ENCODE results near the gene ARFIP1.
"Not testable (repeated sequence)": the region's sequence is repeated elsewhere in the genome, so short reads cannot be mapped to it uniquely, and the experiment has no call there.

The ARFIP1 gene

DNA sequence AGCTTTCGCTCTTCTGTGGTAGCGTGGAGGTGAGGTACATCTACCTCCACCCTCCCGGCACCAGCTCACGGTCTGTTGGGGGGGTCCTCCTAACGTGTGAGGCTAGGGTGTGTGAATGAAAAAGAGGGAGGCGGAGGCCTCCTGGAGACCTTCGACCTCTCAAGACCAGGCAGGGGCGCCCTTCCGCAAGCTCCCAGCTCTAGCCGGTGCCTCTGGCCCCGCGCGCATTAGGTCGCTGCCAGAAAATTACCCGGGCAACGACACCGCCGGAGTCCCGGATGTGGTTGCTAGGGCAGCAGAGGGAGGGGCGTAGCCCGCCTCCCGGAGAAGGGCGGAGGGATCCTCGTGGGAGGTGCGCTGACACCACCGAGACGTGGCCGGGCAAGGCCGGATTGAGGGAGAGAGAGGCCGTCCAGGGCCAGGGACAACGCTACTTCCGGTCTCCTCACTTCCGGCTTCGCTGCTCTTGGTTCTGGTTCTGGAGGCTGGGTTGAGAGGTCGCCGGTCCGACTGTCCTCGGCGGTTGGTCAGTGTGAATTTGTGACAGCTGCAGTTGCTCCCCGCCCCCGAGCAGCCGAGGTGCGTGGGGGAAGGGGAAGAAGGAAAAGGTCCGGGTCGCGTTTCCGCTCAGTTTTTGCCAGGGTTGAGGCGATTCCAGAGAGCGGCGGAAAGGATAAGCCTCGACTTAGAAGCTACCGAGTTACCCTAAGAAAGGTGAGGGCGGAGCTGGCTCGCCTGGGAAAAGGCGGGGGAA is at the start of gene ARFIP1, which contains the start of gene TIGD4:
Gene ARFIP1, plus strand, starts transcription at position 442 of the 754 bp plus-strand sequence. CDS start 49,680 bp downstream, outside the sequence.
Gene TIGD4, minus strand, starts transcription at position 218 of the 754 bp plus-strand sequence. CDS start 8,726 bp downstream, outside the sequence.
- peak; percentile 99 for DNase-seq (ENCODE audit: low spot score)

DNA sequence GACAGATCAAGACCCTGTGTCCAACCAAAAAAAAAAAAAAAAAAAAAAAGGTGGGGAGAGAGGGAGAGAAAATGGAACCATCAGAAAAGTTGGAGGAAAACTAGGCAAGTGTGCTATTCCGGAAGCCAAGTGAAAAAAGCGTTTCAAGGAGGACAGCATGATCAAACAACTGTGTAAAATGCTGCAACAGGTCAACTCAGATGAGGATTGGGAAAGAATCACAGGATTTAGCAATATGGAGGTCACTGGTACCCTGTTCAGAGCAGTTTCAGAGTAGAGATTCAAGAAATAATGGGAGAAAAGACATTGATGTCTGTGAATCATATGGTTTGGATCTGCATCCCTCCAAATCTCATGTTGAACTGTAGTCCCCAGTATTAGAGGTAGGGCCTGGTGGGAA is 47.8 kb upstream of the ARFIP1 start:
- DNase-seq (ENCODE audit: low spot score) = no peak

- DNase-seq (ENCODE audit: low spot score) = no peak
These were observed 45.6 kb upstream of the ARFIP1 start for GRCh38 chr4:152734015-152734698.

DNA sequence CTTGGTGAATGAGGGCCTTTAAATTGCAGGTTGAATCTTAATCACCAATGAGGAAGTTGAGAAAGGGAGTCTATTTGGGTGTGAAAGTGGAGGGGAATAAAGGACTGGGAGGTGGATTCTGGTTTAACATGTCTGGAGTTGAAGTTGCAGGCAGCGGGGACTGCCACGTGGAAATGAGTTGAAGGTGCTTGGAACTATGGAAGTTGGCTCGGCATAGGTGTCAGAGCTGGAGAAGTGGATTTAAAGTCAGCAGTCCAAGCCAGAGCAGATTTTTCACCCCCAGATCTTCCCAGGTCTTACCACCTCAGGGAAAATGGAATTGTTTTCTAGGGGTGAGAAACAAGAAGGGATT is 45.1 kb upstream of the ARFIP1 start:
- DNase-seq (ENCODE audit: low spot score) = no peak

GRCh38 chr4:152735396-152735859 is 44.3 kb upstream of the ARFIP1 start:
- DNase-seq (ENCODE audit: low spot score) = peak; percentile 35

GRCh38 chr4:152735906-152736305 is 43.8 kb upstream of the ARFIP1 start:
- no peak for DNase-seq (ENCODE audit: low spot score)

DNA sequence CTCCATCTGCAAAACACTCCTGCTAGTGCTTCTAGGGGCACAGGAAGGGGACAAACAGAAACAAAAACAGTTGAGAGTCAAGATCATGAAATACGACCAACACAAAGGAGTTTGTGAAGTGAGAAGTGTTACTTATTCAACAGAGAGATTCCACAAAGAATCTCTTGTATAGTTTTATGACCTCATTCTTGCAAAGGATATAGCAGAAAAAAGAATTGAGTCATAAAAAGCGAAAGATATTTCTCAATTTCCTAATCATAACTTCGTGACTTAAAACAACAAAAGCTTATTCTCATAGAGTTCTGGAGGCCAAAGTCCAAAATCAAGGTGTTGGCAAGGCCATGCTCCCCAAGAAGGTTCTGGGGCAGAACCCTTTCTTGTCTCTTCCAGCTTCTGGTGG is 40.9 kb upstream of the ARFIP1 start:
- DNase-seq (ENCODE audit: low spot score) = no peak

GRCh38 chr4:152747444-152747843 is 32.3 kb upstream of the ARFIP1 start:
- DNase-seq (ENCODE audit: low spot score) = no peak

GRCh38 chr4:152748619-152749018 is 31.1 kb upstream of the ARFIP1 start:
- DNase-seq (ENCODE audit: low spot score) = no peak

DNA sequence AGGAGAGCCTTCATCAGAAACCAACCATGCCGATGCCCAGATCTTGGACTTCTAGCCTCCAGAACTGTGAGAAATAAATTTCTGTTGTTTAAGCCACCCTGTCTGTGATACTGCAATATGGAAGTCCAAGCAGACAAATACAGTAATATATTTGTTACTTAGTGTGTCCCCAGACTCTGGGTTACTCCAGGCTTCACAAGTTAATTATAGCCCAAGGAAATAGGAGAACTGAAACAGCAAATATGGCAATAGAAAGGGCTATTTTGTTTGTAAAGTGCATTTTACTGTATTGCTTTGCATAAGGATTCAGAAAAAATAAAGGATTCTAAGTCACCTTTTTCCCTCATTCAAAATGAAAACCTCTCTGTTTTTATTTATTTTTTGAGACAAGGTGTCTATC is 16.0 kb upstream of the ARFIP1 start:
- DNase-seq (ENCODE audit: low spot score) = no peak

DNA sequence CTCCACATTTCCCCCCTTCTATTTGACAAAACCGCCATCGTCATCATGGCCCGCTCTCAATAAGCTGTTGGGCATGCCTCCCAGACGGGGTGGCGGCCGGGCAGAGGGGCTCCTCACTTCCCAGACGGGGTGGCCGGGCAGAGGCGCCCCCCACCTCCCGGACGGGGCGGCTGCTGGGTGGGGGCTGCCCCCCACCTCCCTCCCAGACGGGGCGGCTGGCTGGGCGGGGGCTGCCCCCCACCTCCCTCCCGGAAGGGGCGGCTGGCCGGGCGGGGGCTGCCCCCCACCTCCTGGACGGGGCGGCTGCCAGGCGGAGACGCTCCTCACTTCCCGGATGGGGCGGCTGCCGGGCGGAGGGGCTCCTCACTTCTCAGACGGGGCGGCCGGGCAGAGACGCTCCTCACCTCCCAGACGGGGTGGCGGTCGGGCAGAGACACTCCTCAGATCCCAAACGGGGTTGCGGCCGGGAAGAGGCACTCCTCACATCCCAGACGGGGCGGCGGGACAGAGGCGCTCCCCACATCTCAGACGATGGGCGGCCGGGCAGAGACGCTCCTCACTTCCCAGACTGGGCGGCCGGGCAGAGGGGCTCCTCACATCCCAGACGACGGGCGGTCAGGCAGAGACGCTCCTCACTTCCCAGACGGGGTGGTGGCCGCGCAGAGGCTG is 14.6 kb upstream of the ARFIP1 start:
- DNase-seq (ENCODE audit: low spot score) = not testable (repeated sequence)

DNA sequence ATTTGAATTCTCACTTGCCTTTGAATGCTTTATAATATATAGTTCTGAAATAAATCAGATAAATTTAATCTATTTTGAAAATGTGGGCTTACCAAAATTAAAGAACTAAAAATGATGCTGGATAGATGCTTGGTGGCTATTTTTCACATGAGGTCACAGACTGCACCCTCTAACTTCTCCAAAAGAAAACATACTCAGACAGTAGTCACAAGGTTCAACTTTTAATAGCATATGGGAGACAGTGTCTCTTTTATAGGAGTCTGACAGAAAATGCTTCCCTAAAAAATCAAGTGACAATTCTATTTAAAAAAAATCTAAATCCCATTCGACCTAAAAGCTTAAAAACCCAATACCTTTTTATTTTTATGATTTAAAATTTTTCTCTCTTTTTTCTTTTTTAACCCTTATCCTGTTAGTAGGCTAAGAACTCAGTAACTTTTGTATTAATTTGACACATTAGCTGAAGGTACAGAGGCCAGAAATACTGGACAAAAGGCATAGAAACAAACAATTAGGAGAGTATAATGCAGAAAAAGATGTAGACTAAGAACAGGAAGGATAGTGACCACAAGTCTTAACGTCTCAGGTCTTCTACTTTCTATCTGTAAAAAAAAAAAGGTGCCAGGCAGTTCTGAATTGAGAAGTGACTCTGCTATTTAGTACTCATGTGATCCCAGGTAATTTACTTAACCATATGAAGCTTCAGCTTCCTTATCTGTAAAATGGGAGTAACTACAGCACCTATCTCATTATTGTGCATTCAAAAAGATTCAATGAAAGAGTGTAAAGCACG is 7.8 kb upstream of the ARFIP1 start:
- no peak for DNase-seq (ENCODE audit: low spot score)

DNA sequence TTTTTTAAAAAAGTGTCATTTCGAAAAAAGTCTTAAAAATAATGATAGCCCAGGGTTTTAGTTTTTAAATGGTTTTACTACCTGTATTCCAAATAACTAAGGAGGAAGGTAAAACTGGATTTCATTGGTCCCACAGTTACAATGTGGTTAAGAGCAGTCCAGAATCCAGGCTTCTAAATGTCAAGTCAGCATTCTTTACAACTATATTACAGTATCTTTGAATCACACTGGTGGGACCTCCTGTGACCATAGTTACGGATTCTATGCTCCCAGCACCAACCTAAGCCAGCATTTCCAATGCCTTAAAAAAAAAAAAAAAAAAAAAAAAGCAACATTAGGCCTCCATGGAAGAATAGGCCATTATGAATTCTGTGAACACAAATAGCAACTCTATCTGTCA is 6.4 kb upstream of the ARFIP1 start:
- no peak for DNase-seq (ENCODE audit: low spot score)

GRCh38 chr4:152773953-152774352 is 5.8 kb upstream of the ARFIP1 start:
- no peak for DNase-seq (ENCODE audit: low spot score)

- DNase-seq (ENCODE audit: low spot score) = no peak
These were observed 3.4 kb upstream of the ARFIP1 start for GRCh38 chr4:152776352-152776751.

DNA sequence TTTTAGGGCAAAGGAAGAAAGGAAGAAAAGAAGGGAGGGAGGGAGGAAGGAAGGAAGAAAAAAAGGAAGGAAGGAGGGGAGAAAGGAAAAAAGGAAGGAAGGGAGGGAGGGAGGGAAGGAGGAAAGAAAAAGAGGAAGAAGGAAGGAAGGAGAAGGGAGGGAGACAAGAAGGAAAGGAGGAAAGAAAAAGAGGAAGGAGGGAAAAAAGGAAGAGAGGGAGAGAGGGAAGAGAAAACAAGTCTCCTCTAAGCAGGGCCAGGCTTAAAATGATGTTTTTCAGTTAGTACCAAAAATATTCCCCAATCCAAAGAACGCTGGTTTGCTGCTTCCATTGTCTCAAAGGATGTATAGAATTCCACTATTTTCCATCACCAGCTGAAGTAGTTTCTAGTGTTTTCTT is 2.3 kb upstream of the ARFIP1 start:
- DNase-seq (ENCODE audit: low spot score) = no peak

DNA sequence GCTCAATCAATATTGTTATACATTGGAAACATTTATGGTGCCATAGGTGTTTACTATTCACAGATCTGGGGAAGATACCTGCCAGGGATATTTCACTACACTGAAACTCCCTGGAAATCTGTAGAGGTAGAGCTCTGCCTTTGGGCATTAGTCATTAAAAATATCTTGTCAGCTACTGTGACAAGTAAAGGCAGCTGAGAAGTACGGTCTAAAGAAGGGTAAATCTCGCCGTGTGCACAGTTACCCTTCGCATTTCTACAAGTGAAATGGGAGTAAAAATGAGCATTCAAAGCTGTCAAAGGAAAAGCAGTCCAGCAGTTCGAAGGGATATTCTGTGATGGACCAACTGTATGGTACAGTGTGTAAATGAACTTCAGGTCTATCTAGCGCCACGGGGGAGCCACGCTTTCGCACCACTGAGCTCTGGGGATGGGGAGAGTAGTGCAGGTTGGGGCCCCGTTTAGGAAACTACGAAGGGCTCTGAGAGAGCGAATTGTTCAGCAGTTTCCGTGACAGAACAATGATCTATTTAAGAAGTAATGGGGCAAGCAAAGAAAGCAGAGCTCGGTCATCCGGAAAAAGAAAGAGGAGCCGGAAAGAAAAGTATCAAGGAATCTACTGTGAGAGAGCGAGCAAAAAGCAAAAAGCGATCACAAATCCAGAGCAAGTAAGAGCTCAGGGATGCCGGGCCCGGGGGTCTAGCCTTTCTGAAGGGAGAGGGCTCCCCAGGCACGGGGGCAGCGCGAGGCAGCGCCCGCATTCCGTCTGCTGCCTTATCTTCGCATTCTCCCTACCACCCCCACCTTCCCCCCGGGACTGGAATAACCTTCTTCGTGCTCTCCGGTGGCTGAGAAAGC is 870 bp upstream of the ARFIP1 start:
- peak; percentile 62 for DNase-seq (ENCODE audit: low spot score)

GRCh38 chr4:152780267-152780778 is 569 bp downstream of the ARFIP1 start:
- peak; percentile 44 for DNase-seq (ENCODE audit: low spot score)

- DNase-seq (ENCODE audit: low spot score) = peak; percentile 17
These were observed 5.0 kb downstream of the ARFIP1 start for GRCh38 chr4:152784490-152785350.
